ENCODE results near the gene TDO2. TPM values are rescaled to one million over a fixed set of nuclear protein-coding genes. Genes with fewer than 3 reads are reported as not detected.
A peak's percentile ranks its signal among the peaks of the same experiment; 100 is the strongest.

Gene TDO2
- total RNA-seq, 6 donors from 2014 or later = 0.74 to 2.3 (median 2.1) TPM; not detected in 3

DNA sequence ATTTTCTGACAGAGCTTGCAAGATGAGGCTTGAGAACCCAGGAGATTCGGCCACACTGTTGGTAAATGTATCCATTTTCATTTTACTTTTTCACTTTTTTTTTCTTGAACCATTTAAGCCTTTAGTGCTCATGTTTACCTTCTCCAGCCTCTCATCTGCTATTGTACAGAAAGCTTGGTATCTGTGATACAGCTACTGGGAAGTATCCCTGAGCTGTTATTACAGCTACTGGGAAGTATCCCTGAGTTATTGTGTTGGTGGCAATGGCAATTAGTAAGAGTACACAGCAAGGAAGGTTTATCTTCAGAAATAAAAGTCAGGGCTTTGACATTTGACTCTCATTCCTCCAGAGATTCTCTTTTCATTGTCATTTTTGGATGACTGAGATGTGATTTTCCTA lies 38.3 kb downstream of the TDO2 start:
- Histone ChIP-seq H3K27me3 (no peaks in the 10 kb centered on the region), H3K9me3 (no peaks in the 10 kb centered on the region), H3K36me3 (peaks cover 0 to 34% (median 1%) of the 10 kb centered on the region in 4 donors), H3K27ac (no peak overlapping the region), H3K4me3 (no peak overlapping the region), H3K4me1 (peaks cover 0 to 3% (median 0%) of the 10 kb centered on the region in 4 donors)
- TF ChIP-seq EP300 (IDR thresholded peaks at IDR 0.05) = no peak
- TF ChIP-seq, protein P1, sequence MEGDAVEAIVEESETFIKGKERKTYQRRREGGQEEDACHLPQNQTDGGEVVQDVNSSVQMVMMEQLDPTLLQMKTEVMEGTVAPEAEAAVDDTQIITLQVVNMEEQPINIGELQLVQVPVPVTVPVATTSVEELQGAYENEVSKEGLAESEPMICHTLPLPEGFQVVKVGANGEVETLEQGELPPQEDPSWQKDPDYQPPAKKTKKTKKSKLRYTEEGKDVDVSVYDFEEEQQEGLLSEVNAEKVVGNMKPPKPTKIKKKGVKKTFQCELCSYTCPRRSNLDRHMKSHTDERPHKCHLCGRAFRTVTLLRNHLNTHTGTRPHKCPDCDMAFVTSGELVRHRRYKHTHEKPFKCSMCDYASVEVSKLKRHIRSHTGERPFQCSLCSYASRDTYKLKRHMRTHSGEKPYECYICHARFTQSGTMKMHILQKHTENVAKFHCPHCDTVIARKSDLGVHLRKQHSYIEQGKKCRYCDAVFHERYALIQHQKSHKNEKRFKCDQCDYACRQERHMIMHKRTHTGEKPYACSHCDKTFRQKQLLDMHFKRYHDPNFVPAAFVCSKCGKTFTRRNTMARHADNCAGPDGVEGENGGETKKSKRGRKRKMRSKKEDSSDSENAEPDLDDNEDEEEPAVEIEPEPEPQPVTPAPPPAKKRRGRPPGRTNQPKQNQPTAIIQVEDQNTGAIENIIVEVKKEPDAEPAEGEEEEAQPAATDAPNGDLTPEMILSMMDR (IDR thresholded peaks at IDR 0.05) = no peak
- no peak for TF ChIP-seq POLR2A (IDR thresholded peaks at IDR 0.05)
- TF ChIP-seq POLR2AphosphoS5 (IDR thresholded peaks at IDR 0.05) = no peak
- WGBS, 2 donors = 83 to 89% methylated on average over 1 of the region's 1 CpG
- no peak for ATAC-seq (ENCODE audit: low FRiP score in 2 of 2)
- DNase-seq = no peak

GRCh38 chr4:155943605-155944291 lies 40.3 kb downstream of the TDO2 start:
- no peak for ATAC-seq (ENCODE audit: low FRiP score in 2 of 2)
- TF ChIP-seq POLR2A (IDR thresholded peaks at IDR 0.05) (no peak), EP300 (IDR thresholded peaks at IDR 0.05) (no peak), POLR2AphosphoS5 (IDR thresholded peaks at IDR 0.05) (no peak)
- TF ChIP-seq, protein P1 (IDR thresholded peaks at IDR 0.05) = no peak
- 72 to 73% methylated on average over 3 of the region's 3 CpGs for WGBS, 2 donors
- DNase-seq = no peak
- H3K27me3 ChIP-seq = no peaks in the 10 kb centered on the region
- no peaks in the 10 kb centered on the region for H3K9me3 ChIP-seq
- peaks cover 0 to 6% (median 0%) of the 10 kb centered on the region in 4 donors for H3K4me1 ChIP-seq
- H3K4me3 ChIP-seq = no peak overlapping the region
- H3K27ac ChIP-seq = no peak overlapping the region
- peaks cover 0 to 20% (median 1%) of the 10 kb centered on the region in 4 donors for H3K36me3 ChIP-seq

GRCh38 chr4:155944516-155944915 lies 41.0 kb downstream of the TDO2 start:
- TF ChIP-seq, protein P1 (IDR thresholded peaks at IDR 0.05) = no peak
- TF ChIP-seq POLR2AphosphoS5 (IDR thresholded peaks at IDR 0.05) = no peak
- ATAC-seq (ENCODE audit: low FRiP score in 2 of 2) (no peak), DNase-seq (no peak)
- peaks cover 0 to 12% (median 1%) of the 10 kb centered on the region in 4 donors for H3K36me3 ChIP-seq
- H3K4me1 ChIP-seq = peaks cover 0 to 6% (median 0%) of the 10 kb centered on the region in 4 donors
- H3K27me3 ChIP-seq = no peaks in the 10 kb centered on the region
- H3K4me3 ChIP-seq = no peak overlapping the region
- no peak overlapping the region for H3K27ac ChIP-seq
- no peaks in the 10 kb centered on the region for H3K9me3 ChIP-seq
- WGBS, 2 donors = 100% methylated on average over 1 of the region's 1 CpG

- Histone ChIP-seq H3K9me3 (no peaks in the 10 kb centered on the region), H3K27me3 (no peaks in the 10 kb centered on the region), H3K4me1 (peaks cover 0 to 6% (median 0%) of the 10 kb centered on the region in 4 donors), H3K27ac (no peak overlapping the region), H3K36me3 (peaks cover 0 to 7% (median 0%) of the 10 kb centered on the region in 4 donors), H3K4me3 (no peak overlapping the region)
- peak; percentile 58 to 77 for ATAC-seq (ENCODE audit: low FRiP score in 2 of 2)
- WGBS, 2 donors = 32 to 35% methylated on average over 4 of the region's 4 CpGs
- TF ChIP-seq POLR2A (IDR thresholded peaks at IDR 0.05) (no peak), POLR2AphosphoS5 (IDR thresholded peaks at IDR 0.05) (no peak), EP300 (IDR thresholded peaks at IDR 0.05) (no peak)
- TF ChIP-seq, protein P1 (IDR thresholded peaks at IDR 0.05) = no peak
- no peak for DNase-seq
These were observed 43.0 kb downstream of the TDO2 start for GRCh38 chr4:155946486-155946885.

DNA sequence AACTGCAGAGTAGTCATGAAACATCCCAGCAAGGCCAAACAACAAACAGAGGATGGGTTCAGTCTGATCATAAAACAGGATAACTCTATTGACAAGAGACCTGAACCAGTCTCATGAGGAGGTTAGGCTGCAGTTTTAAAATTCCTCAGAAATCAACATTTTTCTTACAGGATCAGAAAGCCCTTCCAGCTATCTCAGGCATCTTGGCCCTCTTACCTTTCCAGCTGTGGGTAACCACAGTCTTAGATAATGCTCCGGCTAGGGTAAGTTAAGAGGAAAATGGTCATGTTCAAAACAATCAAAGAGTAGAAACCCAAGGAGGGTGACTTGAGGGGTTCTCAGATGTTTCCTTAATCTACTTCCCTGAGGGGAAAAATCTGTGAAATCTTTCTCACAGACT lies 45.0 kb downstream of the TDO2 start:
- 47 to 69% methylated on average over 1 of the region's 1 CpG for WGBS, 2 donors
- no peaks in the 10 kb centered on the region for H3K9me3 ChIP-seq
- no peak for TF ChIP-seq EP300 (IDR thresholded peaks at IDR 0.05)
- no peaks in the 10 kb centered on the region for H3K36me3 ChIP-seq
- H3K4me1 ChIP-seq = peaks cover 0 to 12% (median 6%) of the 10 kb centered on the region in 4 donors
- ATAC-seq (ENCODE audit: low FRiP score in 2 of 2) (no peak), DNase-seq (no peak)
- no peak overlapping the region for H3K27ac ChIP-seq
- no peaks in the 10 kb centered on the region for H3K27me3 ChIP-seq
- no peak overlapping the region for H3K4me3 ChIP-seq

Data from upper lobe of left lung (tissue), 6 donors.